ENCODE measurements around the gene BICC1. TPM values are rescaled to one million over a fixed set of nuclear protein-coding genes. Genes with fewer than 3 reads are reported as not detected.

BICC1 gene
- total and polyA plus RNA-seq, 10 donors, result 0.86 to 5.4 (median 3.5) TPM

- peaks cover 0 to under 1% (median 0%) of the 10 kb centered on the region in 8 donors for H3K9me3 ChIP-seq
- intact Hi-C loops (cut with DNase I; ENCODE audit: low total_unique reads), result no loop called here
- 78 to 93% (median 83%) methylated on average over 1 of the region's 1 CpG for WGBS, 5 donors
- H3K4me1 ChIP-seq, result no peaks in the 10 kb centered on the region
- H3K4me3 ChIP-seq, result no peak overlapping the region
- no peak for DNase-seq
- H3K27me3 ChIP-seq (replicated peaks in 1 of 7), result no peaks in the 10 kb centered on the region
- H3K36me3 ChIP-seq, result no peaks in the 10 kb centered on the region
- TF ChIP-seq CTCF (IDR thresholded peaks at IDR 0.05 in 8 of 11, conservative IDR thresholded peaks at IDR 0.05 in 3 of 11) (no peak), POLR2A (IDR thresholded peaks at IDR 0.05) (no peak), POLR2AphosphoS5 (IDR thresholded peaks at IDR 0.05) (no peak)
- no peak overlapping the region for H3K27ac ChIP-seq
These were observed 31.5 kb downstream of the BICC1 start for GRCh38 chr10:58544135-58544534.

- Histone ChIP-seq H3K27me3 (replicated peaks in 1 of 7) (no peaks in the 10 kb centered on the region), H3K4me3 (no peak overlapping the region), H3K36me3 (no peaks in the 10 kb centered on the region), H3K4me1 (no peaks in the 10 kb centered on the region), H3K27ac (no peak overlapping the region), H3K9me3 (no peaks in the 10 kb centered on the region)
- 62 to 88% (median 75%) methylated on average over 4 of the region's 4 CpGs for WGBS, 5 donors
- DNase-seq, result no peak
- TF ChIP-seq POLR2AphosphoS5 (IDR thresholded peaks at IDR 0.05), result no peak
- TF ChIP-seq POLR2A (IDR thresholded peaks at IDR 0.05), result no peak
- TF ChIP-seq CTCF (IDR thresholded peaks at IDR 0.05 in 8 of 11, conservative IDR thresholded peaks at IDR 0.05 in 3 of 11), result no peak
- intact Hi-C loops (cut with DNase I; ENCODE audit: low total_unique reads), result no loop called here
These were observed 32.8 kb downstream of the BICC1 start for GRCh38 chr10:58545427-58545826.

GRCh38 chr10:58546137-58546536, 33.5 kb downstream of the BICC1 start:
- no peak for DNase-seq
- 64 to 92% (median 79%) methylated on average over 1 of the region's 1 CpG for WGBS, 5 donors

More at GRCh38 chr10:58546137-58546536, 33.5 kb downstream of the BICC1 start:
- intact Hi-C loops (cut with DNase I; ENCODE audit: low total_unique reads), result no loop called here
- no peak overlapping the region for H3K27ac ChIP-seq
- no peak for TF ChIP-seq CTCF (IDR thresholded peaks at IDR 0.05 in 8 of 11, conservative IDR thresholded peaks at IDR 0.05 in 3 of 11)
- no peak for TF ChIP-seq POLR2AphosphoS5 (IDR thresholded peaks at IDR 0.05)
- TF ChIP-seq POLR2A (IDR thresholded peaks at IDR 0.05), result no peak
- no peaks in the 10 kb centered on the region for H3K4me1 ChIP-seq
- H3K4me3 ChIP-seq, result no peak overlapping the region
- no peaks in the 10 kb centered on the region for H3K36me3 ChIP-seq
- H3K27me3 ChIP-seq (replicated peaks in 1 of 7), result no peaks in the 10 kb centered on the region
- H3K9me3 ChIP-seq, result no peaks in the 10 kb centered on the region

Data from spleen (tissue), 11 donors.